Right lung (tissue), 5 donors: ENCODE measurements around the gene CYLD. TPM values are rescaled to one million over a fixed set of nuclear protein-coding genes. Genes with fewer than 3 reads are reported as not detected.

Experiments used
- DNase-seq, 2 donors: peaks; one replicate each; pipeline ENCODE4 v3.0.0-alpha.2; 2013
- polyA plus RNA-seq, 5 donors: library from polyadenylated mRNA; unstranded; fragments of 120-200 nt; gene quantifications; one replicate each; pipeline versions ENCODE4 v1.2.1 to v1.2.3, GENCODE V29; 2013; ENCODE audit warnings: inconsistent platforms in 1 of 5, low replicate concordance in 1 of 5; ENCODE audit not compliant: insufficient read length in 5 of 5, insufficient read depth in 1 of 5

Gene CYLD
- polyA plus RNA-seq, 5 donors = 21.4 to 39.3 (median 28.9) TPM

DNA sequence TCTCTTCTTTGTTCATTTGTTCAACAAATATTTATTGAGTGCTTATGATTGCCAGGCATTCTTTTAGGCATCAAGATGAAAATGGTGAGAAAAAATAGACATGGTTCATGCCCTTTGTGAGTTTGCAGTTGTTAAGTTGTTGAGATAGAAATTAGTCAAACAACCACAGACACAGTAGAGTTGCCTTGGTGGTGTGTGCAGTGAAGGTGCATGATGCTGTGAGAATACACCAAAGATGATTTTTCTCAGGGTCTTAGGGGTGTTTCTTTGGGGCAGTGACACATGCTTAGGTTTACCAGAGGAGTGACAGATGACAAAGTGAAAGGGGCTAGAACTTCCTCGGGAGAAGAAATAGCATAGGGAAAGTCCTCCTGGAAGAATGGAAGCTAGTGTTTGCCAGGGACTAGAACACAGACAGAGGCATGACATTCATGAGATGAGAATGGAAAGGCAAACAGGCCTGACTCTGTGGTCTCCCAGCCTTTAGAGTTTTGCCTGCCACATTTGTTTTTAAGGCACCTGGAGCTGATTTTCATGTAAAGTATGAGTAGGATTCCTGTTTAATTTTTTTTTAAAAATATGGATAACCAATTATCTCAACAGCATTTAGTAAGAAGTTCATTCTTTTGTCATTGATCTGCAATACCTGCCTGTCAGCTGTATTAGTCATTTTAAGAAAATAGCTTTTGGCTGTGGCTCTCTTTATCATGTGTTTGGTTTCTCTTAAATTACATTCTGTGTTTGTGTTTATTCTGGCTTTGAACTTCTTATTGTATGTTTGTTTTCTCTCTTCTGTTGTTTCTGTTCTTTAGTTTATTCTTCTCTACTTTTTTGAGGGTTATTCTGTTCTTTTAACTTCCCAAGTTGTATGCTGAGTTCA is 36.6 kb downstream of the CYLD start:
- no peak for DNase-seq

DNA sequence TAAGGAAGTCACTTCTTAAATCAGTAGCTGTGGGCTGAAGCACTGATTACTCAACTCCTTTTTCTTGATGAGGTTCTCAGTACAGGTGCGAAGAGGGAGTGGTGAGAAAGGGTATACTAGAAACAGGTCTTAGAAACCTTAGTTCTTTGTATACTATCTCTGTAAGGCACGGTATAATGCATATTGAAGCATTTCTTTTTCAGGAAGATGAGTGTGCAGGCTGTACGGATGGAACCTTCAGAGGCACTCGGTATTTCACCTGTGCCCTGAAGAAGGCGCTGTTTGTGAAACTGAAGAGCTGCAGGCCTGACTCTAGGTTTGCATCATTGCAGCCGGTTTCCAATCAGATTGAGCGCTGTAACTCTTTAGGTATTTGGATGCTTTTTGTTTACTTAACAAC is 39.2 kb downstream of the CYLD start:
- no peak for DNase-seq

DNA sequence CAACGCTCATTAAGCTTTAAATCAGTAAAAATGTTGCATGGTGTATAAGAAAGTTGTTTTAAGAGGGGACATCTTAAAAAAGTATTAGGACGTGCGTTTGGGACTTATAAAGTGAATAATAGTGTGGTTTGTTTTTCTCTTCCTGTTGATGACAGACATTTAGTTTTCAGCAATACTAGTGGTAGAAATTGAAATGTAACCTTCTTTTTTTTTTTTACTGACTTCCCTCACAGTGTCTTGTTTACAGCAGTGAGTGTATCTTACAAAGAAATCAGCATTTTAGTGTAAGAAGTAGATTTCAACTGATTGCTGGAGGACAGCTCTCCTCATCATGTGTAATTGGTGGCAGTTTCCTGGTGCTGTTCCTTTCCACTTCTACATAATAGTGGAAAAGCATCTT is 39.6 kb downstream of the CYLD start:
- no peak for DNase-seq

DNA sequence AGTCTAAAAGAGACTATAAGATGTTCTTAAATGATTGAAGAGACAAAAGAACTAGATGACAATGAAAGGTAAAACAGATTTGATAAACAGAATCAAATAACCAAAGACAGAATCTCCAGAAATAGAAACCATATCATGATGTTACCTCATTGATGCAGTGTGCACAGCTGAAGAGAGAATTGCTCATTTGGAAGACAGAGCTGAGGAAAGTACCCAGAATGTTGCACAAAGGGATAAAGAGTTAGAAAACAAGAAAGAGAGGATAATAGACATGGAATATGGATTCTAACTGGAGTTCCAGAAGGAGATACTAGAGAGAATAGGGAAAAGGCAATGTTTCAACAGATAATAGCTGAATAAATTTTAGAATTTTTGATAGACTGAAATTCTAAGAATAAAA is 47.9 kb downstream of the CYLD start:
- DNase-seq = no peak

DNA sequence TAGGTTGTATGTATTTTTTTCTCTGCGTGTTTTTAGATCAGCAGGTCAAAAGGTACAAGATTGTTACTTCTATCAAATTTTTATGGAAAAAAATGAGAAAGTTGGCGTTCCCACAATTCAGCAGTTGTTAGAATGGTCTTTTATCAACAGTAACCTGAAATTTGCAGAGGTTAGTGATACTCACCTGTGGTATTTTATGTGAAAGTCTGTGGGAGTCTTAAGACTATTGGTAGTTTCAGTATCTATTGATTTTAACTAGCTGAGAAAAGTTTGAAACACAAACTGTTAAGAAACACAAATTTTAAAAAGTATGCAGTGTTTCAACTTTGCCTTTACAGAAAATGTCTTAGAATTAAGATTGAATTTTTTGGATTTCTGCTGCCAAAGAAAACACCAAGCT is 49.6 kb downstream of the CYLD start:
- no peak for DNase-seq

DNA sequence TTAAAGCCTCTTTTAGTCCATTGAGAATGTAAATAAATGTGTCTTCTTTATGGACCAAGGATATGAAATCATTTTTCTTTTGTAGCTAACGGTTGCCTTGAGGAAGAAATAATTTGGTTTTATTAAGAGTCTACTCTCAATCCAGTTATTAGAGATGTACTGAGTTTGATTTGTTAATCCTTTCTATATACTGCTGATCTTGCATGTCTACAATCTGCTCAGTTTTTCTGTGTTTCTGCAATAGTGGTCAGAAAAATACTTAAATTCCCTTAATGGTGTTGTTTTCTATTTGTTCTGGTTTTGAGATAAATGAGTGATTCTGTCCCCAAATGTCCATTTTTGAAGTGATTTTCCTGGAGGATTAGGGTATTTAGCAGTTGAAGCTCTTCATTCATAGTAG is 54.9 kb downstream of the CYLD start:
- DNase-seq = no peak

DNA sequence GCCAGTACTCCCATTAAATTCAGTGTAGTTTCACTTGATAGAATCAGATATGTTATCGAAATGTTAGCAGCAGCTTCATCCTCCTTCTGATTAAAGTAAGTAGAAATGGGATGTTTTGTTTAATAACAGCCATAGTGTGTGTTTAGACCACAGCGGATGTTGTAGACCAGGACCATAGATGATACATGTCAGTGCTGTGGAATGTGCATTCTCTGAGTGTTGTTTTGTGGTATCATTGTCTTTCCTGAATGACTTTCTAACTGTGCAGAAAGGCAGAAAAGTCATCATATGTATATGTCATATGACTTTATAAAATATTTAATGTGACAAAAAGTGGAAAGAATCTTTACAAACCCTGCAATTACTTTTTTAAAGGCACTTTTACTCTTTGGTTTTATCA is 55.6 kb downstream of the CYLD start:
- DNase-seq = no peak

DNA sequence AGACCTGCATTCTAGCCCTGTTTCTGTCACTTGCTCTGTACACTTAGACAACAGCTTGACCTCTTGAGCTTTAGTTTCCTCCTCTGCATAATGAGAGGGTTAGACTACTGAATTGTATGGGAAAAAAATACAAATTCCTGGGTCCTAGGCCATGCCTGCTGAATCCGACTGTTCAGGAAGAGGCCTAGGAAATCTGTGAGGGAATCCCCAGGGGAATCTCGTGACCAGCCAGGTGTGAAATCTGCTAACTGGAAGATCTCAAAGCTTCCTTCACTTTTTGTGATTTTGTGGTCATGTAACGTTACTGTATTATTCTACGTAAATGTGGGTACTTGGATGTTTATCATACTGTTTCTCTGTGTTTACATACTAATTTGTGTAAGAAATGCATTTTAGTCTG is 58.2 kb downstream of the CYLD start:
- DNase-seq = no peak

- DNase-seq = no peak
These were observed 59.1 kb downstream of the CYLD start for GRCh38 chr16:50801036-50801435.

- peak; percentile 72 to 75 for DNase-seq
These were observed 60.1 kb downstream of the CYLD start for GRCh38 chr16:50802000-50802399.

- DNase-seq = peak; percentile 80 to 81
These were observed 61.1 kb downstream of the CYLD start for GRCh38 chr16:50802961-50803360.

DNA sequence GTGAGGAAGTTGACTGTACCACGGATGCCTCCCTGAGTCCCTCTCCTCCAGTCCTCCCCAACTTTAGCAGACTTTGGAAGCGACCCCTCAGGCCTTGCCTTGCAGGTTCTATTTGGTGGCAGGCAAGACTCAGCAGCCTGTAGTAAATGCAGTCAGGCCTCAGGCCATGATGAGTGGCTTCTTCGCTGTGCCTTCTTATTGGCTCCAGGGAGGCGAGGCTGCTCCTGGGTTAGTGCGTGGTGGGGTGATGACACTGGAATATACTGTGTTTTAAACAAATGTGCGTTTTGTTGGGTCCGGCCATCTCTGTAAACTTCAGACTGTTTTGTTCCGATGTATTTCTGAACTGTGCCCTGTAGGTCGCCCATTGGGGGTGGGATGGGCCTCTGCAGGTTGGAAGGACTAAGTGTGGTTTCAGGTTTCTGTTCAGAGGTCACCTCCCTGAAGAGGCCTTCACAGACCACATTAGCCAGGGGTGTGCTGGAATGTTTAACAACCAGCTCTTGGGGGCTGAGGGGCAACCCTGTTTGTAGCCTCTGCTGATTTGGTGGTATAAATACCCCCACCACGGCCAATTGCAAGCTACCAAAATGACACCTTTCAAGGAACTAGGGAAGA is 62.5 kb downstream of the CYLD start:
- DNase-seq = no peak

DNA sequence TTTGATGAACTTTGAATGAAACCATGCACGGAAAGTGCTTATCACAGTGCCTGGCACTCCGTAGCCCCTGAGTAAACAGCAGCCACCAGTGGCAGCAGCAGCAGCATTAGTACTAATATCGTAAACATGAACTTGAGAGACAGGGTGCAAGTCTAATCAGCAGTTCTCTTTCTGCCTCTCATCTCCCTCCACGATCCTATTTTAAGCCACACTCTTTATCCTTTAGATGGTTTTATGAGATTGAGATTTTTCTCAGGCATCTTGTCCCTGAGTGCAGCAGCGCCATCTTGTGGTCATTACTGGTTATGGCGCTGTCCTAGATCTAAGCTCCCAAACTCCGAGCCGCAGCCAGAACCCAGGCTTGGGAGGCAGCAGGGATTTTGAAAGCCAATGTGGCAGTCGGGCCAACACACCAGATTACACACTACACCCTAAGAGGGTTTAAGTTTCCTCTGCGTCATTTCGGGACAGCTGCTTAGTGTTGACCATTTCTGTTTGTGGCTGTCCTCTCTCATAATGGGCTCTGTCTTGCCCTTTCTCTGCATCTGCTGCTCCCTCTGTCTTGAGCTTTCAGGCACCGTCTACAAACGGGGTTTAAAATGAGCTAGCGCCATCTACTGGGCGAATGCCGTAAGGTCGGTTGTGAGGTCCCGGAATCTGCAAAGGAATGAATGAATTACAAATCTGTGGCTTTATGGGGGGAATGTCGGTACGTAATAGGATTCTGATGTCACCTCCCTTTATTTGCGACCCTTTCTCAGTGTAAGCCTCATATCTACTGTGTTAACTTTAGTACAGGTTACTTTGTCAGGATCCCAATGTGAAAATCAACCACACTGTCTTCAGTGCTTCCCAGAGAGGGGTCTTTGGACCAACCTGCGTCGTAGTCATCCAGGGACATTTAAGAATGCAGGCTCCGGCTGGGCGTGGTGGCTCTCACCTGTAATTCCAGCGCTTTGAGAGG is 64.5 kb downstream of the CYLD start:
- DNase-seq = peak; percentile 93 to 95

DNA sequence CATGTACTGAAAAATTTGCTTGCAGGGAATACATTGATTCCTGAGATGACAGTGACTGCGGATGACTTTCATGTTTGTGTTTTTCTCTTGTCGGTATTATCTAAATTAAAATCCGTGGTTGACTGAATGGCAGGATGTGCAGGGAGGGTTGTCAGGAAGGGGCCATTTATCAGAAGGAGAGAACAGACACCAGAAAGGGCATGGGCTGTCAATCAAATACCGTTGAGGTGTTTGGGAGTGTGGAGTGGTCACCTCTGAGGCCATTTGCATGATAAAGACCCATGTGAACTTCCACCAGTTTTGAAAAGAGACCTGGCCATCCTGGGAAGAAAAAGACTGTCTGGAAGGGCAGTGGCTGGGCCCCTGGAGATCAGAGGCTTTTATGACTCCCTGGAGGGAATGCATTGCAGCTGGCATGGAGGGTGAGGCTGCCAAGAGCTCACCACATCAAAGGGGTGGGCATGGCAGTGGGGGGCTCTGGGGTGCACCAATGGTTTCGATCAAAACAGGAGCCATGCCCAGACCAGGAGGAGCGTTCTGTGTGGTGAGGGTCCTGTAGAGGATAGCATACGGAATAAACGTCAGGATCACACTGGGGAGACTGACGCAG is 67.1 kb downstream of the CYLD start:
- no peak for DNase-seq

GRCh38 chr16:50809561-50809960 is 67.7 kb downstream of the CYLD start:
- DNase-seq = no peak

DNA sequence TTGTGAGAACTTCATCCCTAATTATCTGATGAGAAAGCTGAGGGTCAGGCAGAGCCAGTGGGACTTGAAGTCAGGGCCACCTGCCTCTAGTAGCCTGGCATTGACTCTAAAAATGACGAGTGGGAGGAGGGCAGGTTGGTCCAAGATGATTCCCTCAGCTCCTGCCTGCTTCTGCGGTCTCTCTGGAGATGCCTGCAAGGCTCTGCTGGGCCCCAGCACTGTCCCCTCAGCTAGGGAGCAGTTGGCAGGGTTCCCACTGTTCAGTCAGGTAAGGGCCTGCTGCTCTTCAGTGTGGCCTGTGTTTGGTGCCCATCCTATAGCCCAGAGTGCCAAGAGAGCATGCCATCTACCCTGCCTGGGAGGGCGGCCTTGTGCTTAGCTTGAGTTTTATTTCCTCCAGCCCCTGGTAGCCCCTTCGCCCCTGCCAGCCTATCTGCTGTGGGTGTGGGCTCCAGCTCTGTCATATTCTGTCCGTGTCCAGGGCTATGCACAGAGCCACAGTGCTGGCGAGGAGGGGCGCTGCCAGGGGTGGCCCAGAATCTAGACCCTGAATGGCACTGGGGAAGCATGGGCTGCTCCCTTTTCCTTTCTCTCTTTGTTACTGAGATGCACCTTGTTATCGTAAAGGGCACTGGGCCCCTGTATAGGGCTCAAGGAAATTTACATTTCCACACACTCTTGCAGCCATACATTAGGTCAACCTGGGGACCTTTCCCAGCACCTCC is 68.5 kb downstream of the CYLD start:
- no peak for DNase-seq

GRCh38 chr16:50812046-50812445 is 70.2 kb downstream of the CYLD start:
- DNase-seq = no peak

- DNase-seq = no peak
These were observed 71.1 kb downstream of the CYLD start for GRCh38 chr16:50812876-50813466.

GRCh38 chr16:50814052-50814451 is 72.2 kb downstream of the CYLD start:
- DNase-seq = no peak

DNA sequence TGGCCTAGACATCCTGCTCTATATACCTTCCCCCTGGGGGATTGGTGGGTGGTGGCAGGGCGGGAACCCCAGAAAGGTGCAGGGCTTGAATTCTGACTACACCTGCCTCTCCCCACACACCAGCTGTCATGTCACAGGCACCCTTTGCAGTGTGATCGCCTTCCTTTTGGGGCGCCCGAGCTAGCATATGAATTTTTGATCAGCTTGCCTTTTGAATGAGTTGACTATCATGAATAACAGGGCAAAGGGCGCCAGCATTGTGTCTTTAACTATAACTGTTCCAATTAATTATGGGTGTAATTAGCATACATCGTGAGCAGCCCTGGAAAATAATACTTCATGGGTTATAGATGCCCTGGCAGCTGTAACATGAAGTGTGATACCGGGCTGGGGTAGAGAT is 72.7 kb downstream of the CYLD start:
- DNase-seq = no peak

DNA sequence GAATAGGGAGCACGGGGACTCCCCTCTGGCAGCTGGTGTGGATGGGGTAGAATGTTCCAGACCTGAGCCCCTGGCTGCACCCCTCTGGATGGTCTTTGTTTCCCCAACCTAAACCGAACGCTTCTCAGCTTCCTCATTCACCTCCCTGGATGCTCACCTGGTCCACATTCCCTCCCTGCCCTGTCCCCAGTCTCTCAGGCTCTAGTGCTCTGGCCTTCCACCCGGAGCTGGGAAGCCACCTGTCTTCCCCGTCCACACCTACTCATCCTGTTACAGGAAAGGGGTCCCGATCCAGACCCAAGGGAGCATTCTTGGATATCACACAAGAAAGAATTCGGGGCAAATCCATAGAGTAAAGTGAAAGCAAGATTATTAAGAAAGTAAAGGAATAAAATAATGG is 73.5 kb downstream of the CYLD start:
- DNase-seq = no peak
